Activated CD8-positive, alpha-beta memory T cell treated with anti-CD3 and anti-CD28 coated beads for 48 hours (primary cell): Measurements from ENCODE around the gene ENAH.

Experiments used
- DNase-seq, 3 experiments: peaks; one replicate each; pipeline ENCODE4 v3.0.0-alpha.2; 2020; ENCODE audit warnings: low read depth in 2 of 3, low spot score in 2 of 3

The ENAH gene

DNA sequence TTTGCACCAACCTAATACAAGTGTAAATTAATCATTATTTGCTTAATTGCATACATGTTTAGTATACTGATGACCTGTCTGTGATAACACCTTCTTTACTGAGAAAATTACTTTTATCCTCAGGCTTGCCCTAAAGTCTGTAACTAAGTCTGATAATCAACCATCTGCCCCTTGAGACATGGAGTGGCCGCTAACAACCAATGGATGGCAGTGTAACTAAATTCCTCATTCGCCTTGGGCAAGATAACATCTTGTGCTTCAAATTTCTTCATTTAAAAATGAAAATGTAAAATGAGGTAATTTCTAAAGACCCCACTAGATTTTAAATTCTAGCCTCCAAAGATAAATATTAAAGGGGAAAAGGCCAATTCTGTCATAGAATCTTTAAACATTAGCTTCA, 85.1 kb downstream of the ENAH start:
- no peak for DNase-seq

GRCh38 chr1:225565847-225566246, 87.1 kb downstream of the ENAH start:
- no peak for DNase-seq

DNA sequence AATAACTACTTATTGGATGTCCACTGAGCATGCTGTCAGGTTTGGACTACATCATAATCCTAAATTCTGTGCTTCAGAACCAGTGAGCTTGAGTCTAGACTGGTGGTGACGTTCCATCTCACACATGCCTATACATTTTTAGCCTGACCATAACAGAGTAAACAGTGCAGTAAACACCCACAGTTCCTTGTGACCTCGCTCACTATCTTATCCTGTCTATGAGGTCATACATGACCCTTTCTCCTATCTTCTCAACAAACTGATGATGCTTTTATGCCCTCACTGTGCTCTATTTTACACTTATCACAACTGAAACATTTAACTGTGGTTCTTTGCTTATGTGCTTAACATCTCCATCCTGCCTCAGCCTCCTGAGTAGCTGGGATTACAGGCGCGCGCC, 91.2 kb downstream of the ENAH start:
- no peak for DNase-seq

- no peak for DNase-seq
Measured at GRCh38 chr1:225559902-225560301, 93.0 kb downstream of the ENAH start.

DNA sequence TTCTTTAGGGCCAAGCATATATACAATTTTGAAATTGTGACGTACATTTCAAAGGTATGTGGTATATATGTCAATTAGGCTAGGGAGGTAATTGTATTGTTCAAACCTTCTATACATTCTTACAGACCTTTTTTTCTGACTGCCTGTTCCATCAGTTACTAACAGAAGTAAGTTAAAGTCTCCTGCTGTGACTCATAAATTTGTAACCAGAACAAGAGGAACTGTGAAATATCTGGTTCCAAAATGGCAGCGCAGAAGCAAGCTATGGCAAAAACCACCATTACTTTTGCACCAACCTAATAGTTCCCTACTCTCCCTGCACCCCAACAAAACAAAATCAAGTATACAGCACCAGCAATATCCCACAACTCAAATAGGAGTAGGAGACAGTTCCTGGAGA, 93.6 kb downstream of the ENAH start:
- no peak for DNase-seq

DNA sequence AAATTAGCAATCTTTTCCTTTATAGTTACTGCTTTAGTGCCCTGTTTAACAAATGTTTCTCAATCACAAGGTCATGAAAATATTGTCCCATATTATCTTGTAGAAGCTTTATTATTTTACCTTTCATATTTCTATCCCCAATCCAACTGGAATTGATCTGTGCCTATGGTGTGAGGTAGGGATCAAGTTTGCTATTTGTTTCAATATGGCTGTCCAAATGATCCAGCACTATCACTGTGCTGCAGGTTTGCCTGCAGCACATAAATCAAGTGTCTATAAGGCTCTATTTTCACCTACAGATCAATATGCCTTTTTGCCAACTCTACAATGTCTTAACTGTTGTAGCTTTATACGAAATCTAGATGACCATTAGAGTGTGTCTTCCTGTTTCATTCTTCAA, 96.2 kb downstream of the ENAH start:
- DNase-seq: no peak

- DNase-seq: no peak
Measured at GRCh38 chr1:225555821-225556220, 97.1 kb downstream of the ENAH start.

- no peak for DNase-seq
Measured at GRCh38 chr1:225554216-225554812, 98.6 kb downstream of the ENAH start.

DNA sequence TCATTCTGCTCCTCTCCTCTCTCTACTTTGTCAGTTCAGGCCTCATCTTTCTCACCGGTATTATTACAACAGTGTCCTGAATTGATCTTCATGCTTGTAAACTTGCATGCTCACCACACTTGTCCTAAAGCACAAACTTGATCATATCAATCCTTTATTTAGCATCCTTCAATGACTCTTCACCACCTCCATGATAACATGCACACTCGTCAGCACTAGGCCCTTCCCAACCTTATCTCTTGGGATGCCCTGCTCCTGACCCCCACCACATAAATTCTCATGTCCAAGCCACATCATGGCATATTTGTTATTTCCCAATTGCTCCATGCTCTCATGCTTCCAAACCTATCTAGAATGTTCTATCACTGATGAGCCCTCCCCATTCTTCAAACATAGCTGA, 103.1 kb downstream of the ENAH start:
- DNase-seq: no peak

GRCh38 chr1:225548140-225548857, 104.6 kb downstream of the ENAH start:
- no peak for DNase-seq

- DNase-seq: no peak
Measured at GRCh38 chr1:225545649-225546048, 107.3 kb downstream of the ENAH start.

DNA sequence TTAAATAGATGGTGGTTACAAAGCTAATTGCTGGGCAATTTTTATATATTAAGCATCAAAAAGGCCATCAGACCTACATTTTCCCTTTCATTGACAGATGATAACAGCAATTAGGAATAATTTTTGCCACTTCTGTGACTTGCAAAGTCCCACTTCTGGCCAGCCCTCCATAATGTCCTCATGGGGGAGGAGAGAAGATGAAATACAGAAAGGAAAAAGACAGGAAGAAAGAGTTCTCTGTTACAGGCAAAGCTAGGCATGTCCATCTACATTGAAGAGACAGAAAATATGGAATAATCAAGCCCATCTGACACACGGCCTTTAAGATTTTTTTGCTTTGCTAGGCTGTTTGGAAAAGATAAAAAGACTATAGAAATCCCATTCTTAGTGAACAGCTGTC, 108.0 kb downstream of the ENAH start:
- no peak for DNase-seq

DNA sequence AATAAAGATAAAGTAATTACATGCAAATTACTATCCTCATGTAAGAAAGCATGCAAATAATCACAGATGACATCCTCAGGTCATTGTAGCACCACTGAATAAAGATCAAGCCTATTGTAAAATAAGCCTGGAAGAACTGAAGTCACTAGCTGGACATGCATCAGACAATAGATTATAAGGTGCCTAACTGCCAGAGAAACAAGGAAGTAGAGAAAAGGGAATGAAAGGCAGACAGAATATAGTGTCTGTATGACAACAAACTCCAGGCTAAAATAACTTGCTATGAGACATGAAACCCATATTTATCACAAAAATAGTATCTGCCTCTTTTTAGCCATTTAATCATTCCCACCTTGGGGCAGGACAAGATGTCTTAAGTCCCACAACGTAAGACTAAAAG, 108.7 kb downstream of the ENAH start:
- no peak for DNase-seq

GRCh38 chr1:225543350-225543749, 109.6 kb downstream of the ENAH start:
- no peak for DNase-seq

- DNase-seq: no peak
Measured at GRCh38 chr1:225541383-225541782, 111.5 kb downstream of the ENAH start.

DNA sequence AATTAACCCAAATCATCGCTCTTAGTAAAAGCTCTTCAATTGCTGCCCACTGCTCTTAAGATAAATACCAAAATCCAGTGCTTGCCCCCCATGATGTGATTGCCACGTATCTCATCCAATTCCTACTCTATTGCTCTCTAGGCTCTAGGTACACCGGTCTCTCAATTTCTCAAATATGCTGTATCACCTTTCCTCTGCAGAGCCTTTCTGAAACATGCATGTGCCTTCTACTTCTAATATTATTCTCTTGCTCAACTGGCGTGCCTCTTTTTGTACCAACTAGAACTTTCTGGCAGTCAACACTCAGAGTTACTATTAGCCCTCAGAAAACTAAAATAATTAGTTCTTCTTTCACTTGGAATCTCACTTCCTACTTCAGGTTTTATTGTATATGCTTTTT, 113.3 kb downstream of the ENAH start:
- no peak for DNase-seq

- no peak for DNase-seq
Measured at GRCh38 chr1:225539069-225539468, 113.9 kb downstream of the ENAH start.

DNA sequence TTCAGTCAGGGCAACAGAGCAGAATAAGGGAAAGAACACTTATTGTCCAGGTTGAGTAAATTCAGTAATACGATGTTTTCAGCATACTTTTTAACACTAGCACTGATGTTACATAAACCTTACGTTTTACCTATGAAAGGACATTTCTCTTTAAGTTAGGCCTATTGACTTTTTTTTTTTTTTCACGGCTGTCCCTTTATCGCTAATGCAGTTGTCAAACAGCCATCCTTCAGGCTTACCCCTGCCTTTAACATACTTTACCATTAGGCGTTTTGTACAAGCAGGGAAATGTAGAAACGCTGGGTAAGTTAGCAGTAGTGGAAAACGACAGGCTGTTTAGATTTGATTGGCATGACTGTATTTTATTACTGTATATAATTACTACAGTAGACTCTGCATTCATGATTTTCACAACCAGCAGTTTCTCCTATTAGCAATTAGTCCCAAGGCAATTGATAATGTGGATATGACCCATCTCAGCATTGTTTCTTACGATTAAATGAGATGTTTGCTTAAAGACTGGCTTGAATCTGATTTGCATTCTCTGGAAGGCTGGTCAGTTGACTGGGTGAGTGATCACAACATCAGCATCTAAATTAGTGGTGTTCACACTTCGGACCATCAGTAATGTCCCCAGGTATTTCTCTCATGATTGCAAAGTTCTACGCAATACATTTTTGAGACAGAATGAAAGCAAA, 115.2 kb downstream of the ENAH start:
- no peak for DNase-seq

DNA sequence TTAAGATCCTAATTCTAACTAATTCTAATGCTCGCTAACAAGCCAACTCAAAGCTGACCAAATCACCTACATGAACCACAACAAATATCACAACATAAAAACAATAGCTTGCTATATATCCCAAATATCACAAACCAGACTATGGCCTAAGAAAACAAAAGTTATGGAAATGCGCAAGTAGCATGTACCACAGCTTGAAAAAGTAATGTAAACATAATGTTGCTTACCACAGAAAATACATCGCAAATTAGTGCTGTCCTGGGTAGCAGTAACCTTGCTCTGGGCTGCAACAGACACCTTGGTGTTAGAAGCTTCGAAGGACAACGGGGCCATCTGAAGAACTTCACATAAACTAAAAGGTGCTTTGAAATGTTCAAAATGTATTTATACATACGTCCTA, 117.6 kb downstream of the ENAH start:
- no peak for DNase-seq

DNA sequence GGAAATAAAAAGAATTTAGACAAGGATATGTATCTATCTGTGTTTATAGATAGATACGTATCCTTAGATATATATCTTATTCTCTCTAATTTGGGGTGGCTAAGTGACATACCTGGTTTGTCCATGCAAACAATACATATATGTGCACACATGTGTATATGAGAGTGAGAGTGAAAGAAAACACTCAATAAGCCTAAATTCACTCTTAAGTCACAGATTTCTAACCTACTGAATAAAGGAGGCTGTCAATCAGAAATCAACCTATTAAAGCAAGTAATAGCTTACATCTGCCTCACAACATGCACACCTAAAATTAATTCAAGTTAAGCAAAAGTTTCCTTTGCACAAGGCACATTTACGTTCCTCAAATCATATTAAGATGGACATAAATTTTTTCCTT, 118.2 kb downstream of the ENAH start:
- no peak for DNase-seq

DNA sequence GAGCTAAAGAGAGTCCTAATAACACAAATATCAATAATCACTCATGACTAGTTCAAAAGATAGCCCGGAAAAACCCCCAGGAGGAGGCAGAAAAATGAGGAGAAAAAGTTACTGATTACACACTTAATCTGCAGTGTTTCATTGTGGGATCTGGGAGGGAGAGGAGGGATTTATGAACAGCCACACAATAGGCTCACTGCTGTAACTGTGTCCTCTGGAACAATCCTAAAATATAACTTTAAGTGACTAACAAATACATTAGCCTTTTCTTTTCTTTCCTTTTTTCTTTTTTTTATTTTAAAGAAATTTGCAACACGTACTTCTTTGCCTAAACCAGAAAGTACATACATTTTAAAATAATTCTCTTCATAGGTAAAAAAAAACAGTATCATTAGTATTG, 118.8 kb downstream of the ENAH start:
- no peak for DNase-seq

DNA sequence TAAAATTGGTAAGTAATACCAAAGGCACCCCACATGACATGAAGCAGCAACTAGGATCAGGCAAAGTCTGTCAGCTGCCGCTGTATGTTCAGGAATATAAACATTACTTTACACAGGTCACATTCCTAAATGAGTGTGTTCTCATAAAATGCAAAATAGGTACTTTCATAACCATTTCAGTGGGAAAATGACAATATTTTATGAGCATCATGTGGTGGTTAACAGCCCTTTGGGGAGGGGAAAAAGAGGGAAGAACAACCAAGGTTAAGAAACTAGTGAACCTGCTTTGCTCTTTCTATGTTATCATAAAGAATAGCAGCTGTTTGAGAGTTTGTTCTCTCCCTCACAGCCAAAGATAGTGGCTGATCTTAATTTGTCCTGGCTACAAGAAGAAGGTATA, 119.7 kb downstream of the ENAH start:
- DNase-seq: no peak
